Activated CD4-positive, alpha-beta memory T cell treated with anti-CD3 and anti-CD28 coated beads for 36 hours (primary cell): ENCODE results near the gene TIMM8B. TPM values are rescaled to one million over a fixed set of nuclear protein-coding genes. Genes with fewer than 3 reads are reported as not detected.
A peak's percentile ranks its signal among the peaks of the same experiment; 100 is the strongest.
"Not testable (repeated sequence)": the region's sequence is repeated elsewhere in the genome, so short reads cannot be mapped to it uniquely, and the experiment has no call there.

Source experiments
- CTCF ChIA-PET: fragments of 350-600 bp; sonication (Branson Sonifier 250); formaldehyde crosslinking; loops from one replicate; lab custom pipeline; 2021; ENCODE audit warnings: antibody characterized with exemption, inconsistent platforms; lab: Charles Lee
- POLR2A ChIA-PET: fragments of 350-600 bp; sonication (Branson Sonifier 250); formaldehyde crosslinking; loops from one replicate; lab custom pipeline; 2021; ENCODE audit warnings: antibody characterized with exemption; lab: Charles Lee
- DNase-seq: peaks from one replicate; pipeline ENCODE4 v3.0.0-alpha.2; 2020
- H3K27ac Mint-ChIP-seq: one replicate; pipeline ENCODE4 v1.8.0; 2021; ENCODE audit warnings: mixed read lengths
- H3K27me3 Mint-ChIP-seq: one replicate; pipeline ENCODE4 v1.8.0; 2021; ENCODE audit warnings: mixed read lengths
- H3K36me3 Mint-ChIP-seq: one replicate; pipeline ENCODE4 v1.8.0; 2021; ENCODE audit warnings: mixed read lengths
- H3K4me1 Mint-ChIP-seq: one replicate; pipeline ENCODE4 v1.8.0; 2021; ENCODE audit warnings: low read depth, mixed read lengths
- H3K4me3 Mint-ChIP-seq: one replicate; pipeline ENCODE4 v1.8.0; 2021; ENCODE audit warnings: mild to moderate bottlenecking, mixed read lengths
- H3K9me3 Mint-ChIP-seq: one replicate; pipeline ENCODE4 v1.8.0; 2021; ENCODE audit warnings: mixed read lengths
- intact Hi-C: fragments of 100-400 bp; cut with micrococcal nuclease; formaldehyde crosslinking; loops from one replicate; pipeline ENCODE4 v1.15.1; 2023
- total RNA-seq, 2 experiments: library from RNA; stranded (reverse); gene quantifications; one replicate each; pipeline ENCODE4 v1.2.3, GENCODE V29; 2021

TIMM8B gene
- total RNA-seq, 2 experiments from 2014 or later = 36.5 to 38.4 TPM

GRCh38 chr11:112113539-112114457, 27.2 kb upstream of the TIMM8B start:
- H3K36me3 Mint-ChIP-seq = no peaks in the 10 kb centered on the region
- H3K27ac Mint-ChIP-seq = no peak overlapping the region
- H3K9me3 Mint-ChIP-seq = no peaks in the 10 kb centered on the region
- no peak overlapping the region for H3K4me3 Mint-ChIP-seq
- no peak for DNase-seq
- POLR2A ChIA-PET = no interaction called here
- peaks cover 2% of the 10 kb centered on the region for H3K4me1 Mint-ChIP-seq
- intact Hi-C loops = loop anchor here (1.0 kb wide), 2 partner anchors 62 to 167 kb away; partner anchors contain the start of gene BCO2
- CTCF ChIA-PET = interaction anchor here (0.7 to 5.8 kb wide), 23 partner anchors 9 to 1206 kb away, joined by 3 to 54 read pairs (median 4); partner anchors contain the start of genes ALG9, BCO2, SDHD and TIMM8B
- no peaks in the 10 kb centered on the region for H3K27me3 Mint-ChIP-seq

GRCh38 chr11:112106070-112106469, 19.5 kb upstream of the TIMM8B start:
- ChIA-PET CTCF (no interaction called here), POLR2A (no interaction called here)
- no peaks in the 10 kb centered on the region for H3K27me3 Mint-ChIP-seq
- no peak for DNase-seq
- no peak overlapping the region for H3K27ac Mint-ChIP-seq
- no peaks in the 10 kb centered on the region for H3K9me3 Mint-ChIP-seq
- H3K4me1 Mint-ChIP-seq = no peaks in the 10 kb centered on the region
- intact Hi-C loops = no loop called here
- no peaks in the 10 kb centered on the region for H3K36me3 Mint-ChIP-seq
- H3K4me3 Mint-ChIP-seq = no peak overlapping the region

- intact Hi-C loops = no loop called here
- ChIA-PET POLR2A (interaction anchor here (0.6 to 1.0 kb wide), 2 partner anchors 17 to 123 kb away, joined by 3 to 4 read pairs; partner anchors contain the start of gene TIMM8B), CTCF (interaction anchor here (0.8 to 1.0 kb wide), 2 partner anchors 10 to 69 kb away, joined by 3 read pairs; no protein-coding TSS in a partner anchor)
- no peaks in the 10 kb centered on the region for H3K27me3 Mint-ChIP-seq
- no peaks in the 10 kb centered on the region for H3K4me1 Mint-ChIP-seq
- DNase-seq = no peak
- H3K9me3 Mint-ChIP-seq = no peaks in the 10 kb centered on the region
- no peaks in the 10 kb centered on the region for H3K36me3 Mint-ChIP-seq
- no peak overlapping the region for H3K27ac Mint-ChIP-seq
- H3K4me3 Mint-ChIP-seq = no peak overlapping the region
Measured at GRCh38 chr11:112103446-112103845, 16.9 kb upstream of the TIMM8B start.

GRCh38 chr11:112100462-112100861, 13.9 kb upstream of the TIMM8B start:
- POLR2A ChIA-PET = no interaction called here

GRCh38 chr11:112097734-112098528, 11.4 kb upstream of the TIMM8B start:
- POLR2A ChIA-PET = no interaction called here
- no peak overlapping the region for H3K4me3 Mint-ChIP-seq
- no peak for DNase-seq
- CTCF ChIA-PET = interaction anchor here (1.4 to 1.7 kb wide), 2 partner anchors 11 to 15 kb away, joined by 4 to 5 read pairs; partner anchors contain the start of genes SDHD and TIMM8B
- H3K4me1 Mint-ChIP-seq = no peaks in the 10 kb centered on the region
- no peaks in the 10 kb centered on the region for H3K9me3 Mint-ChIP-seq
- no peak overlapping the region for H3K27ac Mint-ChIP-seq
- H3K27me3 Mint-ChIP-seq = no peaks in the 10 kb centered on the region
- H3K36me3 Mint-ChIP-seq = peaks cover 9% of the 10 kb centered on the region
- intact Hi-C loops = no loop called here

More at GRCh38 chr11:112100462-112100861, 13.9 kb upstream of the TIMM8B start:
- H3K27ac Mint-ChIP-seq = no peak overlapping the region
- no peaks in the 10 kb centered on the region for H3K9me3 Mint-ChIP-seq
- H3K36me3 Mint-ChIP-seq = peaks cover 3% of the 10 kb centered on the region
- H3K27me3 Mint-ChIP-seq = no peaks in the 10 kb centered on the region
- no peaks in the 10 kb centered on the region for H3K4me1 Mint-ChIP-seq
- intact Hi-C loops = no loop called here
- H3K4me3 Mint-ChIP-seq = no peak overlapping the region
- CTCF ChIA-PET = no interaction called here
- no peak for DNase-seq

- intact Hi-C loops = no loop called here
- ChIA-PET CTCF (no interaction called here), POLR2A (no interaction called here)
- H3K36me3 Mint-ChIP-seq = peaks cover 23% of the 10 kb centered on the region
- H3K9me3 Mint-ChIP-seq = no peaks in the 10 kb centered on the region
- DNase-seq = no peak
- H3K4me3 Mint-ChIP-seq = no peak overlapping the region
- no peaks in the 10 kb centered on the region for H3K27me3 Mint-ChIP-seq
- H3K4me1 Mint-ChIP-seq = no peaks in the 10 kb centered on the region
- no peak overlapping the region for H3K27ac Mint-ChIP-seq
Measured at GRCh38 chr11:112096194-112096593, 9.6 kb upstream of the TIMM8B start.

GRCh38 chr11:112095302-112095701, 8.7 kb upstream of the TIMM8B start:
- H3K4me3 Mint-ChIP-seq, H3K9me3 Mint-ChIP-seq, H3K27me3 Mint-ChIP-seq, H3K4me1 Mint-ChIP-seq, intact Hi-C loops, H3K27ac Mint-ChIP-seq, POLR2A ChIA-PET, DNase-seq: not testable (repeated sequence)
- CTCF ChIA-PET = interaction anchor here (0.6 kb wide), 1 partner anchor 76 kb away, joined by 3 read pairs; no protein-coding TSS in a partner anchor
- H3K36me3 Mint-ChIP-seq = peaks cover 28% of the 10 kb centered on the region

- intact Hi-C loops = loop anchor here (2.0 to 10.0 kb wide), 6 partner anchors 38 to 484 kb away; partner anchors contain the start of genes ALG9, DLAT, PPP2R1B and SIK2
- peak overlapping the region; percentile 92 for H3K27ac Mint-ChIP-seq
- DNase-seq = peak; percentile 10
- H3K36me3 Mint-ChIP-seq = peaks cover 70% of the 10 kb centered on the region
- H3K4me1 Mint-ChIP-seq = peaks cover 61% of the 10 kb centered on the region
- ChIA-PET CTCF (interaction anchor here (0.6 to 2.1 kb wide), 9 partner anchors 10 to 216 kb away, joined by 3 to 16 read pairs (median 3); partner anchors contain the start of genes ALG9, BCO2 and PIH1D2), POLR2A (interaction anchor here (1.0 to 1.8 kb wide), 4 partner anchors 13 to 216 kb away, joined by 3 to 6 read pairs (median 4); partner anchors contain the start of genes ALG9, NKAPD1 and PIH1D2)
- H3K4me3 Mint-ChIP-seq = peak overlapping the region; percentile 92
- no peaks in the 10 kb centered on the region for H3K9me3 Mint-ChIP-seq
- peaks cover 2% of the 10 kb centered on the region for H3K27me3 Mint-ChIP-seq
Measured at GRCh38 chr11:112087212-112087611, 656 bp upstream of the TIMM8B start.

- H3K27ac Mint-ChIP-seq = peak overlapping the region; percentile 92
- H3K4me1 Mint-ChIP-seq = peaks cover 65% of the 10 kb centered on the region
- H3K9me3 Mint-ChIP-seq = no peaks in the 10 kb centered on the region
- H3K4me3 Mint-ChIP-seq = peak overlapping the region; percentile 92
- peaks cover 62% of the 10 kb centered on the region for H3K36me3 Mint-ChIP-seq
- peaks cover 2% of the 10 kb centered on the region for H3K27me3 Mint-ChIP-seq
- POLR2A ChIA-PET = interaction anchor here (0.6 to 1.8 kb wide), 6 partner anchors 10 to 499 kb away, joined by 3 to 6 read pairs (median 4); partner anchors contain the start of genes ALG9, NKAPD1 and PIH1D2
- peak; percentile 69 for DNase-seq
- CTCF ChIA-PET = interaction anchor here (1.3 to 2.1 kb wide), 2 partner anchors 13 to 28 kb away, joined by 3 to 16 read pairs; partner anchors contain the start of gene PIH1D2
- intact Hi-C loops = loop anchor here (1.0 to 10.0 kb wide), 10 partner anchors 12 to 483 kb away; partner anchors contain the start of genes ALG9, CFAP68, DLAT and FDXACB1
Measured at GRCh38 chr11:112085822-112086421, 634 bp downstream of the TIMM8B start.

- CTCF ChIA-PET = interaction anchor here (0.6 to 1.1 kb wide), 3 partner anchors 33 to 205 kb away, joined by 3 to 4 read pairs (median 4); partner anchors contain the start of gene FDXACB1
- Mint-ChIP-seq H3K27ac (peak overlapping the region; percentile 84), H3K9me3 (no peaks in the 10 kb centered on the region), H3K36me3 (peaks cover 53% of the 10 kb centered on the region), H3K4me1 (peaks cover 45% of the 10 kb centered on the region), H3K27me3 (peaks cover 2% of the 10 kb centered on the region), H3K4me3 (no peak overlapping the region)
- peak; percentile 63 for DNase-seq
- POLR2A ChIA-PET = interaction anchor here (1.1 to 1.8 kb wide), 3 partner anchors 25 to 146 kb away, joined by 3 to 9 read pairs (median 4); no protein-coding TSS in a partner anchor
- intact Hi-C loops = loop anchor here (1.0 to 10.0 kb wide), 3 partner anchors 25 to 318 kb away; partner anchors contain the start of gene PPP2R1B
Measured at GRCh38 chr11:112082729-112083128, 3.8 kb downstream of the TIMM8B start.
